SK-N-SH (cell line): ENCODE results near the gene RNF40. TPM values are rescaled to one million over a fixed set of nuclear protein-coding genes. Genes with fewer than 3 reads are reported as not detected.
A peak's percentile ranks its signal among the peaks of the same experiment; 100 is the strongest.

Experiments used
- CTCF ChIA-PET: fragments of 300-600, 350-600 bp; formaldehyde crosslinking; extraction: SDS; loops from one replicate; lab custom pipeline; 2021; lab: Yijun Ruan, JAX
- POLR2A ChIA-PET: fragments of 350-600 bp; sonication (Branson Sonifier 250); formaldehyde crosslinking; extraction: SDS; loops from one replicate; lab custom pipeline; 2020; ENCODE audit warnings: antibody characterized with exemption, inconsistent platforms; lab: Yijun Ruan, JAX
- DNase-seq: peaks from one replicate; pipeline ENCODE4 v3.0.0; 2012
- H2AFZ ChIP-seq: fragments of 200-600 bp; sonication (generic); 2 replicates; pipeline ENCODE4 v1.8.1; 2016; ENCODE audit warnings: antibody characterized with exemption, mild to moderate bottlenecking, low read depth
- H3F3A ChIP-seq: fragments of 200-600 bp; sonication (generic); replicated peaks from 2 replicates; pipeline ENCODE3; 2016; ENCODE audit warnings: antibody characterized with exemption, mild to moderate bottlenecking; ENCODE audit not compliant: insufficient read depth
- H3K27ac ChIP-seq, 2 experiments: fragments of 200-500 bp in 1 of 2; fragments of 200-600 bp in 1 of 2; sonication (Bioruptor generic) in 1 of 2; sonication (generic), shearing (Covaris generic) in 1 of 2; 2 replicates each; pipeline versions ENCODE4 v1.5.1 to v1.6.1; 2014 to 2016; ENCODE audit warnings: low read depth in 2 of 2, inconsistent platforms in 1 of 2, low read length in 1 of 2, mild to moderate bottlenecking in 1 of 2, mixed read lengths in 1 of 2
- H3K27me3 ChIP-seq: fragments of 200-600 bp; sonication (generic), shearing (Covaris generic); 2 replicates; pipeline ENCODE4 v1.6.1; 2016; ENCODE audit warnings: mixed run types; ENCODE audit not compliant: insufficient read depth
- H3K36me3 ChIP-seq, 2 experiments: fragments of 200-500 bp in 1 of 2; fragments of 200-600 bp in 1 of 2; sonication (Bioruptor generic) in 1 of 2; sonication (generic) in 1 of 2; replicated peaks in 1 of 2; 2 replicates each; pipeline versions ENCODE3 to v1.5.1; 2014 to 2016; ENCODE audit warnings: low read length in 1 of 2, mild to moderate bottlenecking in 1 of 2; ENCODE audit not compliant: insufficient read depth in 2 of 2, control insufficient read depth in 1 of 2
- H3K4me1 ChIP-seq, 2 experiments: fragments of 200-500 bp in 1 of 2; fragments of 200-600 bp in 1 of 2; sonication (Bioruptor generic) in 1 of 2; sonication (generic), shearing (Covaris generic) in 1 of 2; 2 replicates each; pipeline versions ENCODE4 v1.5.1 to v1.6.1; 2014 to 2016; ENCODE audit warnings: low read depth in 1 of 2, low read length in 1 of 2, mixed run types in 1 of 2; ENCODE audit not compliant: insufficient read depth in 2 of 2, control insufficient read depth in 1 of 2
- H3K4me2 ChIP-seq: fragments of 200-600 bp; sonication (generic), shearing (Covaris generic); 2 replicates; pipeline ENCODE4 v1.6.1; 2017; ENCODE audit warnings: mixed run types
- H3K4me3 ChIP-seq, 2 experiments: fragments of 200-500 bp in 1 of 2; fragments of 200-600 bp in 1 of 2; sonication (Bioruptor generic) in 1 of 2; sonication (generic), shearing (Covaris generic) in 1 of 2; 2 replicates each; pipeline versions ENCODE4 v1.5.1 to v1.8.1; 2014 to 2016; ENCODE audit warnings: low read depth in 2 of 2, inconsistent platforms in 1 of 2, low read length in 1 of 2, mild to moderate bottlenecking in 1 of 2, mixed read lengths in 1 of 2, moderate library complexity in 1 of 2
- H3K79me2 ChIP-seq: fragments of 200-600 bp; sonication (generic); 2 replicates; pipeline ENCODE4 v1.8.1; 2017; ENCODE audit warnings: mild to moderate bottlenecking; ENCODE audit not compliant: insufficient read depth
- H3K9ac ChIP-seq: fragments of 200-600 bp; sonication (generic); 2 replicates; pipeline ENCODE4 v1.6.1; 2017; ENCODE audit warnings: mixed run types
- H3K9me2 ChIP-seq: fragments of 200-600 bp; sonication (generic); 2 replicates; pipeline ENCODE4 v1.6.1; 2017; ENCODE audit warnings: mixed run types
- H3K9me3 ChIP-seq: fragments of 200-600 bp; sonication (generic); 2 replicates; pipeline ENCODE4 v1.6.1; 2017; ENCODE audit warnings: mixed run types, mild to moderate bottlenecking, moderate library complexity
- H4K20me1 ChIP-seq: fragments of 200-600 bp; sonication (generic); 2 replicates; pipeline ENCODE4 v1.6.1; 2017; ENCODE audit warnings: mild to moderate bottlenecking, mixed run types; ENCODE audit not compliant: insufficient read depth
- EZH2phosphoT487 ChIP-seq: fragments of 200-600 bp; sonication (generic); IDR thresholded peaks from 2 replicates; pipeline ENCODE4 v1.6.1; 2017; ENCODE audit warnings: low read depth, mixed run types, mild to moderate bottlenecking, antibody characterized with exemption, moderate library complexity, borderline replicate concordance
- FOXJ3 ChIP-seq: sonication (generic); formaldehyde crosslinking; IDR thresholded peaks from 2 replicates; pipeline ENCODE4 v1.5.1; 2020; ENCODE audit warnings: mild to moderate bottlenecking, missing genetic modification reagents
- GATA2 ChIP-seq: sonication (generic); formaldehyde crosslinking; IDR thresholded peaks from 2 replicates; pipeline ENCODE4 v1.5.0; 2020; ENCODE audit warnings: mild to moderate bottlenecking, missing genetic modification reagents
- PBX3 ChIP-seq: IDR thresholded peaks from 2 replicates; pipeline ENCODE4; 2012
- REST ChIP-seq: IDR thresholded peaks from 2 replicates; pipeline ENCODE4 v1.6.1; 2012; ENCODE audit warnings: mild to moderate bottlenecking, low read depth, low read length, moderate library complexity
- SIN3A ChIP-seq: IDR thresholded peaks from 2 replicates; pipeline ENCODE4 v1.6.1; 2012; ENCODE audit warnings: low read depth, mild to moderate bottlenecking, low read length, moderate library complexity, borderline replicate concordance
- YY1 ChIP-seq: IDR thresholded peaks from 2 replicates; pipeline ENCODE4 v1.4.0; 2012; ENCODE audit warnings: low read depth, mild to moderate bottlenecking
- WGBS: methylation state at CpG from one replicate; pipeline ENCODE4 v1.1.6; 2017; ENCODE audit warnings: low lambda C conversion rate; 5-methylcytosine and 5-hydroxymethylcytosine counted together
- polyA plus RNA-seq, 3 experiments: library from polyadenylated mRNA; depleted of rRNA; stranded (reverse); fragments of >200 nt; gene quantifications; 2 replicates each; pipeline ENCODE4 v1.2.3, GENCODE V29; 2012
- TF ChIP-seq, protein P1 (sequence below): fragments of 150-350 bp; IDR thresholded peaks from 2 replicates; pipeline ENCODE4 v1.6.1; 2017; ENCODE audit warnings: antibody characterized with exemption, low read length, low read depth, borderline replicate concordance
- TF ChIP-seq, protein P2 (sequence below): fragments of 200-600 bp; sonication (generic); IDR thresholded peaks from 2 replicates; pipeline ENCODE4 v1.6.1; 2017; ENCODE audit warnings: antibody characterized with exemption, mild to moderate bottlenecking, moderate library complexity

The RNF40 gene
- polyA plus RNA-seq, 1 of the 3 experiments (the other 2 are of a cell fraction): 49.8 TPM

- H3K4me3 ChIP-seq: no peak overlapping the region
- H3K36me3 ChIP-seq: no peaks in the 10 kb centered on the region
- WGBS: 95% methylated on average over 3 of the region's 3 CpGs
- TF ChIP-seq REST: no peak
- TF ChIP-seq YY1: no peak
- TF ChIP-seq, protein P1, sequence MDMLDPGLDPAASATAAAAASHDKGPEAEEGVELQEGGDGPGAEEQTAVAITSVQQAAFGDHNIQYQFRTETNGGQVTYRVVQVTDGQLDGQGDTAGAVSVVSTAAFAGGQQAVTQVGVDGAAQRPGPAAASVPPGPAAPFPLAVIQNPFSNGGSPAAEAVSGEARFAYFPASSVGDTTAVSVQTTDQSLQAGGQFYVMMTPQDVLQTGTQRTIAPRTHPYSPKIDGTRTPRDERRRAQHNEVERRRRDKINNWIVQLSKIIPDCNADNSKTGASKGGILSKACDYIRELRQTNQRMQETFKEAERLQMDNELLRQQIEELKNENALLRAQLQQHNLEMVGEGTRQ: no peak
- TF ChIP-seq EZH2phosphoT487: no peak
- no peak for TF ChIP-seq SIN3A
- TF ChIP-seq GATA2 (CRISPR knock-in tag): no peak
- no peak for TF ChIP-seq PBX3
- TF ChIP-seq, all 33 proteins: peak for 0
- ChIA-PET CTCF (interaction anchor here (3.7 kb wide), 1 partner anchor 19 kb away, joined by 12 read pairs; no protein-coding TSS in a partner anchor), POLR2A (no interaction called here)
- no peak for DNase-seq
- H3K4me1 ChIP-seq: no peaks in the 10 kb centered on the region
- H3K9ac ChIP-seq: no peak overlapping the region
- no peak overlapping the region for H3K27ac ChIP-seq
- no peaks in the 10 kb centered on the region for H4K20me1 ChIP-seq
- no peaks in the 10 kb centered on the region for H3K79me2 ChIP-seq
- no peak overlapping the region for H3K4me2 ChIP-seq
- H3K9me2 ChIP-seq: no peaks in the 10 kb centered on the region
- no peak overlapping the region for H2AFZ ChIP-seq
- H3F3A ChIP-seq: no peaks in the 10 kb centered on the region
- H3K9me3 ChIP-seq: no peaks in the 10 kb centered on the region
- H3K27me3 ChIP-seq: no peaks in the 10 kb centered on the region
Observed at GRCh38 chr16:30794634-30795033, 32.5 kb downstream of the RNF40 start.

DNA sequence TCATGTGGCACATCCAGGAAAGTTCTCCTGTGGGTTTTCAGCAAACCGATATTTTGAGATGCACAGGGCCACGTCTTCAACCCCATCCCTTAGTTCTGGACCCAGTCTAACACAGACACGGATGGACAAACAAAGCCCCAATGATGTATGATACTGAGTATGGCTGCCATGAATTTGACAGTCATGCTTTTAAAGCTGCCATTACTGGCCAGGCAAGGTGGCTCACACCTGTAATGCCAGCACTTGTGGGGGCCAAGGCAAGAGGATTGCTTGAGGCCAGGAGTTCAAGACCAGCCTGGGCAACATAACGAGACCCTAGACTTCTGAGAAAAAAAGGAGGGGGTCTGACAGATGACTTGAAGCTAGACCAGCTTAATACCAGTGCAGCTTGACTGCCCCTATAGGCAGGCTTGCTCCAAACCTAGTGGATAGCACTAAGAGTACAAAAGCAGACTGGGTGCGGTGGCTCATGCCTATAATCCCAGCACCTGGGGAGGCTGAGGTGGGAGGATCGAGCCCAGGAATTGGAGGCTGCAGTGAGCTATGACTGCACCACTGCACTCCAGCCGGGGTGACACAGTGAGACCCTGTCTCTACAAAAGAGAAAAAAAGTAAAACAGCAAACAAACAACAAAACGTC, 35.7 kb downstream of the RNF40 start:
- no peak overlapping the region for H3K27ac ChIP-seq
- no peaks in the 10 kb centered on the region for H3K36me3 ChIP-seq
- no peaks in the 10 kb centered on the region for H3K4me1 ChIP-seq
- no peaks in the 10 kb centered on the region for H3K9me2 ChIP-seq
- H3K79me2 ChIP-seq: no peaks in the 10 kb centered on the region
- no peaks in the 10 kb centered on the region for H3F3A ChIP-seq
- no peak for DNase-seq
- H2AFZ ChIP-seq: no peak overlapping the region
- no peaks in the 10 kb centered on the region for H3K9me3 ChIP-seq
- H3K4me2 ChIP-seq: no peak overlapping the region
- no peak for TF ChIP-seq FOXJ3 (CRISPR knock-in tag)
- TF ChIP-seq, protein P2, sequence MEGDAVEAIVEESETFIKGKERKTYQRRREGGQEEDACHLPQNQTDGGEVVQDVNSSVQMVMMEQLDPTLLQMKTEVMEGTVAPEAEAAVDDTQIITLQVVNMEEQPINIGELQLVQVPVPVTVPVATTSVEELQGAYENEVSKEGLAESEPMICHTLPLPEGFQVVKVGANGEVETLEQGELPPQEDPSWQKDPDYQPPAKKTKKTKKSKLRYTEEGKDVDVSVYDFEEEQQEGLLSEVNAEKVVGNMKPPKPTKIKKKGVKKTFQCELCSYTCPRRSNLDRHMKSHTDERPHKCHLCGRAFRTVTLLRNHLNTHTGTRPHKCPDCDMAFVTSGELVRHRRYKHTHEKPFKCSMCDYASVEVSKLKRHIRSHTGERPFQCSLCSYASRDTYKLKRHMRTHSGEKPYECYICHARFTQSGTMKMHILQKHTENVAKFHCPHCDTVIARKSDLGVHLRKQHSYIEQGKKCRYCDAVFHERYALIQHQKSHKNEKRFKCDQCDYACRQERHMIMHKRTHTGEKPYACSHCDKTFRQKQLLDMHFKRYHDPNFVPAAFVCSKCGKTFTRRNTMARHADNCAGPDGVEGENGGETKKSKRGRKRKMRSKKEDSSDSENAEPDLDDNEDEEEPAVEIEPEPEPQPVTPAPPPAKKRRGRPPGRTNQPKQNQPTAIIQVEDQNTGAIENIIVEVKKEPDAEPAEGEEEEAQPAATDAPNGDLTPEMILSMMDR: peak; percentile 17; the same call in 1 of the 2 replicates
- POLR2A ChIA-PET: interaction anchor here (0.6 kb wide), 1 partner anchor 158 kb away, joined by 3 read pairs; no protein-coding TSS in a partner anchor
- no peaks in the 10 kb centered on the region for H4K20me1 ChIP-seq
- CTCF ChIA-PET: interaction anchor here (1.2 to 2.1 kb wide), 2 partner anchors 24 to 77 kb away, joined by 3 to 4 read pairs; no protein-coding TSS in a partner anchor
- H3K27me3 ChIP-seq: no peaks in the 10 kb centered on the region
- 65% methylated on average over 8 of the region's 8 CpGs for WGBS
- H3K4me3 ChIP-seq: no peak overlapping the region
- no peak overlapping the region for H3K9ac ChIP-seq
